ENCODE measurements around the gene DPP6.

Gene DPP6

GRCh38 chr7:154347700-154348266 is 295.6 kb downstream of the DPP6 start:
- DNase-seq, result no peak

- no peak for DNase-seq
These were observed 298.7 kb downstream of the DPP6 start for GRCh38 chr7:154350892-154351291.

GRCh38 chr7:154353355-154353767 is 301.2 kb downstream of the DPP6 start:
- no peak for DNase-seq

GRCh38 chr7:154364170-154364569 is 312.0 kb downstream of the DPP6 start:
- no peak for DNase-seq

- no peak for DNase-seq
These were observed 319.2 kb downstream of the DPP6 start for GRCh38 chr7:154371424-154371823.

GRCh38 chr7:154372011-154372601 is 319.9 kb downstream of the DPP6 start:
- DNase-seq, result no peak

GRCh38 chr7:154373956-154374355 is 321.8 kb downstream of the DPP6 start:
- DNase-seq, result no peak

- DNase-seq, result no peak
These were observed 323.8 kb downstream of the DPP6 start for GRCh38 chr7:154375956-154376355.

- DNase-seq, result no peak
These were observed 328.6 kb downstream of the DPP6 start for GRCh38 chr7:154380771-154381170.

- DNase-seq, result no peak
These were observed 330.8 kb downstream of the DPP6 start for GRCh38 chr7:154383045-154383444.

GRCh38 chr7:154385214-154385613 is 333.0 kb downstream of the DPP6 start:
- no peak for DNase-seq

- no peak for DNase-seq
These were observed 335.1 kb downstream of the DPP6 start for GRCh38 chr7:154387252-154387651.

- DNase-seq, result no peak
These were observed 336.2 kb downstream of the DPP6 start for GRCh38 chr7:154388412-154388811.

GRCh38 chr7:154388999-154389398 is 336.8 kb downstream of the DPP6 start:
- DNase-seq, result no peak

GRCh38 chr7:154390961-154391360 is 338.8 kb downstream of the DPP6 start:
- DNase-seq, result no peak

GRCh38 chr7:154394804-154395203 is 342.6 kb downstream of the DPP6 start:
- DNase-seq, result no peak

GRCh38 chr7:154406312-154406711 is 354.1 kb downstream of the DPP6 start:
- no peak for DNase-seq

GRCh38 chr7:154409703-154410311 is 357.6 kb downstream of the DPP6 start:
- DNase-seq, result no peak

- no peak for DNase-seq
These were observed 359.9 kb downstream of the DPP6 start for GRCh38 chr7:154412105-154412504.

- DNase-seq, result no peak
These were observed 363.7 kb downstream of the DPP6 start for GRCh38 chr7:154415709-154416399.

- DNase-seq, result no peak
These were observed 364.5 kb downstream of the DPP6 start for GRCh38 chr7:154416714-154417113.

- no peak for DNase-seq
These were observed 367.1 kb downstream of the DPP6 start for GRCh38 chr7:154419344-154419743.

- no peak for DNase-seq
These were observed 371.0 kb downstream of the DPP6 start for GRCh38 chr7:154423231-154423630.

GRCh38 chr7:154424350-154424749 is 372.2 kb downstream of the DPP6 start:
- no peak for DNase-seq
